HepG2 (cell line): ENCODE measurements around the gene LRP10. TPM values are rescaled to one million over a fixed set of nuclear protein-coding genes. Genes with fewer than 3 reads are reported as not detected.

Experiments
- BHLHE40 ChIP-seq: IDR thresholded peaks from 2 replicates; pipeline ENCODE4 v1.6.1; 2011; ENCODE audit warnings: low read length, improper control_type of control experiment
- BORCS8-MEF2B ChIP-seq: sonication (generic); formaldehyde crosslinking; IDR thresholded peaks from 2 replicates; pipeline ENCODE4 v1.8.0; 2022; ENCODE audit warnings: mild to moderate bottlenecking, missing genetic modification reagents
- DMAP1 ChIP-seq: IDR thresholded peaks from 2 replicates; pipeline ENCODE4 v1.6.1; 2016
- DNMT1 ChIP-seq: sonication (generic); formaldehyde crosslinking; IDR thresholded peaks from 2 replicates; pipeline ENCODE4 v1.5.1; 2020; ENCODE audit warnings: mild to moderate bottlenecking, missing genetic modification reagents
- EP300 ChIP-seq, 3 experiments: sonication (generic) in 1 of 3; formaldehyde crosslinking in 1 of 3; IDR thresholded peaks; 2 replicates each; pipeline versions ENCODE4 v1.5.1 to v1.6.1; 2011 to 2020; ENCODE audit warnings: low read depth in 2 of 3, low read length in 2 of 3, borderline replicate concordance in 1 of 3, improper control_type of control experiment in 1 of 3, mild to moderate bottlenecking in 1 of 3, missing genetic modification reagents in 1 of 3, moderate library complexity in 1 of 3
- FOXA3 ChIP-seq: IDR thresholded peaks from 2 replicates; pipeline ENCODE4 v1.6.1; 2016; ENCODE audit warnings: missing genetic modification reagents, missing compliant biosample characterization
- HMG20A ChIP-seq: IDR thresholded peaks from 2 replicates; pipeline ENCODE4 v1.6.1; 2016; ENCODE audit warnings: borderline replicate concordance
- HNRNPK ChIP-seq: fragments of 200-400 bp; formaldehyde crosslinking; IDR thresholded peaks from 2 replicates; pipeline ENCODE4 v1.6.1; 2018; ENCODE audit warnings: low read length, low read depth, moderate library complexity, mild to moderate bottlenecking; ENCODE audit not compliant: poor library complexity, severe bottlenecking
- IKZF4 ChIP-seq: sonication (generic); formaldehyde crosslinking; IDR thresholded peaks from 2 replicates; pipeline ENCODE4 v1.5.1; 2020; ENCODE audit warnings: borderline replicate concordance, mild to moderate bottlenecking, low read depth, missing genetic modification reagents; ENCODE audit errors: not compliant biosample characterization
- JUND ChIP-seq: sonication (generic); formaldehyde crosslinking; IDR thresholded peaks from 2 replicates; pipeline ENCODE4 v1.8.0; 2022; ENCODE audit warnings: mild to moderate bottlenecking, missing genetic modification reagents
- KDM3A ChIP-seq: IDR thresholded peaks from 2 replicates; pipeline ENCODE4 v1.6.1; 2018; ENCODE audit warnings: low read depth, missing compliant biosample characterization
- KDM5A ChIP-seq: fragments of 200-600 bp; sonication (generic); IDR thresholded peaks from 2 replicates; pipeline ENCODE4 v1.7.0; 2018; ENCODE audit warnings: antibody characterized with exemption, mild to moderate bottlenecking, low read length, borderline replicate concordance
- LCORL ChIP-seq, 2 experiments: fragments of 450-650 bp in 1 of 2; sonication (generic) in 1 of 2; formaldehyde crosslinking in 1 of 2; IDR thresholded peaks; 2 replicates each; pipeline versions ENCODE4 v1.5.0 to v1.6.1; 2017 to 2020; ENCODE audit warnings: antibody characterized with exemption in 1 of 2, missing genetic modification reagents in 1 of 2
- MED13 ChIP-seq: sonication (generic); formaldehyde crosslinking; IDR thresholded peaks from 2 replicates; pipeline ENCODE4 v1.5.0; 2020; ENCODE audit warnings: missing genetic modification reagents
- NFE2 ChIP-seq: sonication (generic); formaldehyde crosslinking; IDR thresholded peaks from 2 replicates; pipeline ENCODE4 v1.4.0; 2020; ENCODE audit warnings: missing genetic modification reagents
- PBX2 ChIP-seq: IDR thresholded peaks from 2 replicates; pipeline ENCODE4 v1.6.1; 2016; ENCODE audit warnings: control low read depth
- PRMT3 ChIP-seq: sonication (generic); formaldehyde crosslinking; IDR thresholded peaks from 2 replicates; pipeline ENCODE4 v1.8.1; 2022; ENCODE audit warnings: low read depth, mild to moderate bottlenecking, moderate library complexity, missing genetic modification reagents, borderline replicate concordance
- SKIL ChIP-seq: sonication (generic); formaldehyde crosslinking; IDR thresholded peaks from 2 replicates; pipeline ENCODE4 v1.8.0; 2022; ENCODE audit warnings: missing genetic modification reagents, mild to moderate bottlenecking, moderate library complexity, borderline replicate concordance
- ZFAT ChIP-seq: sonication (generic); formaldehyde crosslinking; conservative IDR thresholded peaks from 2 replicates; pipeline ENCODE4 v1.8.1; 2023; ENCODE audit warnings: missing genetic modification reagents, inconsistent platforms
- ZFP90 ChIP-seq: sonication (generic); formaldehyde crosslinking; IDR thresholded peaks from 2 replicates; pipeline ENCODE4 v1.8.0; 2022; ENCODE audit warnings: missing genetic modification reagents, mild to moderate bottlenecking, inconsistent platforms, borderline replicate concordance
- ZNF225 ChIP-seq: sonication (generic); formaldehyde crosslinking; IDR thresholded peaks from 2 replicates; pipeline ENCODE4 v1.4.0; 2020; ENCODE audit warnings: mild to moderate bottlenecking, missing genetic modification reagents
- ZNF343 ChIP-seq: sonication (generic); formaldehyde crosslinking; IDR thresholded peaks from 2 replicates; pipeline ENCODE4 v1.4.0; 2020; ENCODE audit warnings: mild to moderate bottlenecking, missing genetic modification reagents
- ZNF546 ChIP-seq: sonication (generic); formaldehyde crosslinking; conservative IDR thresholded peaks from 2 replicates; pipeline ENCODE4 v1.8.1; 2023; ENCODE audit warnings: mild to moderate bottlenecking, missing genetic modification reagents
- ZNF549 ChIP-seq: sonication (generic); formaldehyde crosslinking; IDR thresholded peaks from 2 replicates; pipeline ENCODE4 v1.5.0; 2020; ENCODE audit warnings: missing genetic modification reagents
- ZNF619 ChIP-seq: sonication (generic); formaldehyde crosslinking; IDR thresholded peaks from 2 replicates; pipeline ENCODE4 v1.4.0; 2020; ENCODE audit warnings: mild to moderate bottlenecking, missing genetic modification reagents
- ZNF703 ChIP-seq: sonication (generic); formaldehyde crosslinking; IDR thresholded peaks from 2 replicates; pipeline ENCODE4 v1.5.1; 2020; ENCODE audit warnings: missing genetic modification reagents, mild to moderate bottlenecking, moderate library complexity, borderline replicate concordance
- ZNF713 ChIP-seq: sonication (generic); formaldehyde crosslinking; IDR thresholded peaks from 2 replicates; pipeline ENCODE4 v1.4.0; 2020; ENCODE audit warnings: mild to moderate bottlenecking, missing genetic modification reagents
- polyA plus RNA-seq, 8 experiments: library from polyadenylated mRNA; depleted of rRNA in 3 of 8; stranded (reverse) in 7 of 8; unstranded in 1 of 8; fragments of >200 nt; fragmentation: Illumina TruSeq in 4 of 8; extraction: Trizol in 4 of 8; gene quantifications; 2 replicates each; pipeline versions ENCODE4 v1.2.1 to v1.2.3, GENCODE V29; 2011 to 2016; ENCODE audit warnings: low read depth in 4 of 8, missing spikeins in 1 of 8, mixed read lengths in 1 of 8; ENCODE audit not compliant: insufficient read depth in 1 of 8
- total RNA-seq, 5 experiments: library from RNA; depleted of rRNA; stranded (reverse); fragments of >200 nt; fragmentation: Illumina TruSeq; extraction: Trizol; gene quantifications; 2 replicates each; pipeline ENCODE4 v1.2.3, GENCODE V29; 2016; ENCODE audit warnings: low read depth in 1 of 5

The LRP10 gene
- total and polyA plus RNA-seq, 2 of the 13 experiments (the other 11 are each of a cell fraction or from before 2014, with no cell fraction given), result 16.9 to 45.2 TPM

GRCh38 chr14:22929104-22929960 is 57.8 kb downstream of the LRP10 start, which contains the start of gene PRMT5 (continued):
- TF ChIP-seq PBX2 (CRISPR knock-in tag) (no peak; the same call in 1 of the 2 replicates), DNMT1 (CRISPR knock-in tag) (peak; percentile 97), FOXA3 (peak; percentile 89), ZNF343 (CRISPR knock-in tag) (peak; percentile 93), ZNF546 (CRISPR knock-in tag) (peak; percentile 98), HNRNPK (no peak), ZFP90 (peak; percentile 98), PRMT3 (CRISPR knock-in tag) (no peak), BORCS8-MEF2B (CRISPR knock-in tag) (peak; percentile 94), DMAP1 (peak; percentile 100), IKZF4 (CRISPR knock-in tag) (peak; percentile 96), ZFAT (CRISPR knock-in tag) (no peak), EP300 (IDR thresholded peaks at IDR 0.05; ENCODE audit: low read depth in 2 of 2, low read length in 2 of 2) (peak; percentile 56 to 82; a peak in 3 of 4 replicates), EP300 (CRISPR knock-in tag; IDR thresholded peaks at IDR 0.05; ENCODE audit: borderline replicate concordance) (peak; percentile 64; the same call in 1 of the 2 replicates), ZNF703 (no peak; the same call in 1 of the 2 replicates), ZNF549 (peak; percentile 70; the same call in 1 of the 2 replicates), KDM3A (CRISPR knock-in tag) (peak; percentile 94), BHLHE40 (no peak), KDM5A (peak; percentile 95), ZNF713 (CRISPR knock-in tag) (peak; percentile 86; the same call in 1 of the 2 replicates), NFE2 (CRISPR knock-in tag) (peak; percentile 34; the same call in 1 of the 2 replicates), HMG20A (CRISPR knock-in tag) (peak; percentile 42; the same call in 1 of the 2 replicates), LCORL (IDR thresholded peaks at IDR 0.05) (no peak), LCORL (CRISPR knock-in tag; IDR thresholded peaks at IDR 0.05) (peak; percentile 82; the same call in 1 of the 2 replicates), SKIL (peak; percentile 58), ZNF225 (CRISPR knock-in tag) (peak; percentile 99), JUND (CRISPR knock-in tag) (peak; percentile 70; the same call in 1 of the 2 replicates), ZNF619 (CRISPR knock-in tag) (peak; percentile 100), MED13 (CRISPR knock-in tag) (peak; percentile 96)
